Mucosa of stomach (tissue), 1 donor: ENCODE data around the gene CBLC.
"Not testable (repeated sequence)": the region's sequence is repeated elsewhere in the genome, so short reads cannot be mapped to it uniquely, and the experiment has no call there.

Experiments used
- H3K27me3 ChIP-seq: one replicate; pipeline ENCODE4 v1.7.0; 2013; ENCODE audit warnings: mild to moderate bottlenecking, low read length; ENCODE audit not compliant: control insufficient read depth, insufficient read depth
- H3K36me3 ChIP-seq: one replicate; pipeline ENCODE4 v1.7.0; 2013; ENCODE audit warnings: low read length; ENCODE audit not compliant: control insufficient read depth, insufficient read depth
- H3K4me1 ChIP-seq: one replicate; pipeline ENCODE4 v1.7.0; 2013; ENCODE audit warnings: mild to moderate bottlenecking, low read length; ENCODE audit not compliant: control insufficient read depth, insufficient read depth
- H3K4me3 ChIP-seq: one replicate; pipeline ENCODE4 v1.7.0; 2013; ENCODE audit warnings: low read length
- H3K9ac ChIP-seq: one replicate; pipeline ENCODE4 v1.7.0; 2013; ENCODE audit warnings: mild to moderate bottlenecking, low read length, moderate library complexity
- H3K9me3 ChIP-seq: one replicate; pipeline ENCODE4 v1.7.0; 2013; ENCODE audit warnings: mild to moderate bottlenecking, low read length, moderate library complexity; ENCODE audit not compliant: control insufficient read depth
- donor health status: Pancreatic carcinoma.

The CBLC gene

GRCh38 chr19:44819246-44819832, 41.6 kb downstream of the CBLC start:
- Histone ChIP-seq H3K9me3 (no peaks in the 10 kb centered on the region), H3K36me3 (no peaks in the 10 kb centered on the region), H3K4me3 (no peak overlapping the region), H3K27me3 (peaks cover 4% of the 10 kb centered on the region), H3K4me1 (peaks cover 7% of the 10 kb centered on the region), H3K9ac (no peak overlapping the region)

- H3K27me3 ChIP-seq, result peaks cover 8% of the 10 kb centered on the region
- no peaks in the 10 kb centered on the region for H3K36me3 ChIP-seq
- H3K4me3 ChIP-seq, result no peak overlapping the region
- H3K4me1 ChIP-seq, result peaks cover 7% of the 10 kb centered on the region
- H3K9me3 ChIP-seq, result no peaks in the 10 kb centered on the region
- no peak overlapping the region for H3K9ac ChIP-seq
Observed at GRCh38 chr19:44820648-44821609, 43.2 kb downstream of the CBLC start.

GRCh38 chr19:44822177-44822576, 44.5 kb downstream of the CBLC start:
- H3K27me3 ChIP-seq, result peaks cover 8% of the 10 kb centered on the region
- peaks cover 7% of the 10 kb centered on the region for H3K4me1 ChIP-seq

GRCh38 chr19:44822670-44823372, 45.1 kb downstream of the CBLC start:
- peaks cover 7% of the 10 kb centered on the region for H3K4me1 ChIP-seq
- no peak overlapping the region for H3K9ac ChIP-seq
- H3K27me3 ChIP-seq, result peaks cover 8% of the 10 kb centered on the region
- no peaks in the 10 kb centered on the region for H3K9me3 ChIP-seq
- no peak overlapping the region for H3K4me3 ChIP-seq
- H3K36me3 ChIP-seq, result no peaks in the 10 kb centered on the region

More at GRCh38 chr19:44822177-44822576, 44.5 kb downstream of the CBLC start:
- Histone ChIP-seq H3K9me3 (no peaks in the 10 kb centered on the region), H3K36me3 (no peaks in the 10 kb centered on the region), H3K9ac (no peak overlapping the region), H3K4me3 (no peak overlapping the region)

GRCh38 chr19:44823373-44823698, 45.6 kb downstream of the CBLC start:
- Histone ChIP-seq H3K27me3 (peaks cover 8% of the 10 kb centered on the region), H3K36me3 (no peaks in the 10 kb centered on the region), H3K9me3 (no peaks in the 10 kb centered on the region), H3K9ac (no peak overlapping the region), H3K4me3 (no peak overlapping the region), H3K4me1 (peaks cover 7% of the 10 kb centered on the region)

- H3K4me3 ChIP-seq, result no peak overlapping the region
- no peak overlapping the region for H3K9ac ChIP-seq
- peaks cover 7% of the 10 kb centered on the region for H3K4me1 ChIP-seq
- no peaks in the 10 kb centered on the region for H3K9me3 ChIP-seq
- H3K27me3 ChIP-seq, result peaks cover 8% of the 10 kb centered on the region
- no peaks in the 10 kb centered on the region for H3K36me3 ChIP-seq
Observed at GRCh38 chr19:44824761-44825160, 47.1 kb downstream of the CBLC start.

DNA sequence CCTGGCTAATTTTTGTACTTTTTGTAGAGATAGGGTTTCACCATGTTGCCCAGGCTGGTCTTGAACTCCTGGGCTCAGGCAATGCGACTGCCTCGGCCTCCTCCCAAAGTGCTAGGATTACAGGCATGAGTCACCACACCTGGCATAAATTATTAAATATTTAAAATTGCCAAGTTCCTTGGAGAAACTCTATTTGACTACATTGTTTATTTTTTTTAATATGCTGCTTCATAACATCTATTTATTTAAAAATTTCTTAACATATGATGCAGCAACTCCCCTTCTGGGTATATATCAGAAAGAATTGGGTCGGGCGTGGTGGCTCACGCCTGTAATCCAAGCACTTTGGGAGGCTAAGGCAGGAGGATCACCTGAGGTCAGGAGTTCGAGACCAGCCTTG, 55.2 kb downstream of the CBLC start:
- not testable (repeated sequence) for H3K4me1 ChIP-seq, H3K27me3 ChIP-seq, H3K9ac ChIP-seq, H3K9me3 ChIP-seq, H3K36me3 ChIP-seq, H3K4me3 ChIP-seq

- not testable (repeated sequence) for H3K27me3 ChIP-seq, H3K36me3 ChIP-seq, H3K9me3 ChIP-seq, H3K9ac ChIP-seq, H3K4me3 ChIP-seq, H3K4me1 ChIP-seq
Observed at GRCh38 chr19:44834399-44834798, 56.7 kb downstream of the CBLC start.

GRCh38 chr19:44839276-44839675, 61.6 kb downstream of the CBLC start:
- no peaks in the 10 kb centered on the region for H3K9me3 ChIP-seq
- H3K27me3 ChIP-seq, result no peaks in the 10 kb centered on the region
- H3K4me1 ChIP-seq, result peaks cover 2% of the 10 kb centered on the region
- no peak overlapping the region for H3K9ac ChIP-seq
- no peak overlapping the region for H3K4me3 ChIP-seq
- no peaks in the 10 kb centered on the region for H3K36me3 ChIP-seq

DNA sequence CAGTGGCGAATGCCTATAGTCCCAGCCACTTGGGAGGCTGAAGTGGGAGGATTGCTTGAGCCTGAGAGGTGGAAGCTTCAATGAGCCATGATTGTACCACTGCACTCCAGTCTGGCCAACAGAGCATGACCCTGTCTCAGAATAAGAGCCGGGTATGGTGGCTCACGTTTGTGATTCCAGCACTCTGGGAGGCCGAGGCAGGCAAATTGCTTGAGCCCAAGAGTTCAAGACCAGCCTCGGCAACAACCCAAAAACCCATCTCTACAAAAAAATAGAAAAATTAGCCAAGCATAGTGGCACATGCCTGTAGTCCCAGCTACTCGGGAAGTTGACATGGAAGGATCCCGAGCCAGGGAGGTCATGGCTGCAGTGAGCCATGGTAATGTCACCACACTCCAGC, 63.1 kb downstream of the CBLC start:
- no peaks in the 10 kb centered on the region for H3K9me3 ChIP-seq
- H3K4me1 ChIP-seq, result peaks cover 14% of the 10 kb centered on the region
- H3K9ac ChIP-seq, result no peak overlapping the region
- H3K4me3 ChIP-seq, result no peak overlapping the region
- no peaks in the 10 kb centered on the region for H3K36me3 ChIP-seq
- no peaks in the 10 kb centered on the region for H3K27me3 ChIP-seq

GRCh38 chr19:44841231-44841630, 63.5 kb downstream of the CBLC start:
- no peaks in the 10 kb centered on the region for H3K9me3 ChIP-seq
- H3K4me1 ChIP-seq, result peaks cover 14% of the 10 kb centered on the region
- H3K36me3 ChIP-seq, result no peaks in the 10 kb centered on the region
- H3K9ac ChIP-seq, result no peak overlapping the region
- H3K4me3 ChIP-seq, result no peak overlapping the region
- H3K27me3 ChIP-seq, result no peaks in the 10 kb centered on the region

- H3K4me3 ChIP-seq, result peak overlapping the region; percentile 33
- peak overlapping the region; percentile 67 for H3K9ac ChIP-seq
- H3K36me3 ChIP-seq, result no peaks in the 10 kb centered on the region
- no peaks in the 10 kb centered on the region for H3K9me3 ChIP-seq
- peaks cover 39% of the 10 kb centered on the region for H3K4me1 ChIP-seq
- no peaks in the 10 kb centered on the region for H3K27me3 ChIP-seq
Observed at GRCh38 chr19:44845286-44845611, 67.6 kb downstream of the CBLC start.
